HG03378 (cell line): Measurements from ENCODE around the gene ELF1.

Experiments used
- ATAC-seq: cut with Tn5 transposase; IDR thresholded peaks from one replicate; pipeline ENCODE4 v1.9.1; 2021; ENCODE audit warnings: mild to moderate bottlenecking, moderate library complexity; ENCODE audit not compliant: unreplicated experiment

The ELF1 gene

DNA sequence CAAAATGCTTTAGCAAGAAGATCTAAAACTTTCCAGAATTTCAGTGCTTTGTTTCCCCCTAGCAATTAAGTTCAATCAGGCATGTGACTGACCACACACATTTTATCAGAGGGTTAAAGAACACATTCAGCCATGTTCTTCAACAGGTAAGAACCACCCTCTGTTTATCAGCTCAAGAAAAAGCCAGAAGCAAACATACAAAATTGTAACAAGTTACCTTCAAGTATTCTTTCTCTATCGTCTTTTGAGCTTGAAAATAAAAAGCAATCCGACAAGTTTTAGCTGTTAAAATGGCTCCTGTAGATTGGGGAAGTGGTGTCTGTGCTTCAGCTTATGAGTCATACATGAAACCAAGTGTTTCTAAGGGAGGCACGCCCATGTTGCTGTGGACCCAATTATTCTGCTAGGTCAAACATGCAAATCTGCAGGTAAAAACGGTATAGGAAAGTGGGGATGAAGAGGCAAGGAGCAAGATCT, at the start of gene ELF1:
TSS of gene ELF1 (minus strand) at position 306 of the 477 bp plus-strand sequence. CDS start 37,262 bp downstream, outside the sequence.
- peak; percentile 92 for ATAC-seq

DNA sequence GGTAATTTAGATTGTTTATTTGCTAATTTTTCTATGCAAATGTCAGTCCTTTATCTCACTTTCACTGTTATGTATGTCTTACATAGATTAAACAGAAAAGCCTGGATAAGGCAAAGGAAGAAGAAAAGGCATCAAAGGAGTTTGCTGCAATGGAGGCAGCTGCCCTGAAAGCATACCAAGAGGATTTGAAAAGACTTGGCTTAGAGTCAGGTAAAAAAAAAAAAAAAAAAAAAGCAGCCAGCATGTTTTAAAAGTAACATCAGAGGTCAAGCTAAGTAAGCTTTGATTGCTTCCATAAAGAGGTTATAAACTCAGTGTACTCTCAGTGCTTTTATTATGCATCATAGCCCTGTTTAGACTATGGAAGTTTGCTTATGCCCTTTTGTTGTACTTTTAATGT, 46.0 kb upstream of the ELF1 start:
- ATAC-seq, result no peak

DNA sequence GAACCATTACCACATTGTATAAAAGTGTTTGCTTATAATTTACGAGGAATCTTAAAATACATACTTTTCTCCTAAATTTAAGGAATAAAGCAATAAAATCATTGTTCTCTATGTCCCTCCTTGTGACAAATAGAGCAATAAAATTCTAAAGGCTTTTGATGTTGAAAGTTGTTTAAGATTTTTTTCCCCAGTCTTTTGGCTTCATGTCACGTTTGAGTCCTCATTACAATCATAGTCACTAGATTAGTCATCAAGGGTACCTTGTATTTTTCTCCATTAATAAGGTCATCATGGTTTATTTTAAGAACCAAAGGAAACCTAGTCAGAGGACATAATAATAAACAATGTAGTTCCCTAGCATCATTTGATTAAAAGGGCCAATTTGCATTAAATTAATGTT, 45.4 kb upstream of the ELF1 start:
- ATAC-seq, result no peak

DNA sequence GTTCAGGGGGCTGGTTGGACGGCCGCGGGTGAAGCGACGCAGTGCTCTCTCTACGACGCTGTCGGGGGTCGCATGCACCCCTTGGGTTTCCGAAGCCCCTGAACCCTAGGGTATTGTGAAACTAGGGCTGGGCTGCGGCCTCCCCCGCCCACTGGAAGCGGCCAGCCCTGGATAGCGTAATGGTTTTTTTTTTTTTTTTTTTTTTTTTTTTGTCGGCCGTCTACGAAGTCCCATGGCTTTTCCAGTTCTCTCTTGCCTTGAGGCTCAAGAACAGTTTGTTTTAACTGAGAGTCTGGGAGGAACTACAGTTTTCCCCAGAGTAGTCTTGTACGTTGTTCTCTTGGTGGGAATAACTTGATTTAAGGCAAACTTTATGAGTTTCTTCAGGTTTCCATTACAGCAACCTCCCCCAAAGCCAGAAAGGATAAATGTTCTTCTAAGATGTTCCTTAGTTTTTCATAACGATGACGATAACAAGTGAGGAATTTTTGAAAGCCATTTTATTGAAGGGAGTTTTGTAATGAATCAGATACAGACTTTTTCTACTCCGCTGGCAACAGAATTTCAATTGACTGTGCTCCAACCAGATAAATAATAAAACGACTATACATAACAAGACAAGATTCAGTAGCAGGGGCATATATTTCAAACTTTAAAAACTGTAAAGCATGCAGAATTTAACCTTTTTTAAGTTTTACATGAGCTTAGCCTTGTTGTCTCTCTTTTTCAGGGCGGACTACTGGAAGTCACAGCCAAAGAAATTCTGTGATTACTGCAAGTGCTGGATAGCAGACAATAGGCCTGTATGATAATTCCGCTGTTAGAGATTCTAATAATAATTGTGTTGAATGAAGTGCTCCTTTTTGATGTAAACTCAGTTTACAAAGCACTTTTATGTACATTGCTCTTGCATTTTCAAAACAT, 43.1 kb upstream of the ELF1 start:
- ATAC-seq, result peak; percentile 37

DNA sequence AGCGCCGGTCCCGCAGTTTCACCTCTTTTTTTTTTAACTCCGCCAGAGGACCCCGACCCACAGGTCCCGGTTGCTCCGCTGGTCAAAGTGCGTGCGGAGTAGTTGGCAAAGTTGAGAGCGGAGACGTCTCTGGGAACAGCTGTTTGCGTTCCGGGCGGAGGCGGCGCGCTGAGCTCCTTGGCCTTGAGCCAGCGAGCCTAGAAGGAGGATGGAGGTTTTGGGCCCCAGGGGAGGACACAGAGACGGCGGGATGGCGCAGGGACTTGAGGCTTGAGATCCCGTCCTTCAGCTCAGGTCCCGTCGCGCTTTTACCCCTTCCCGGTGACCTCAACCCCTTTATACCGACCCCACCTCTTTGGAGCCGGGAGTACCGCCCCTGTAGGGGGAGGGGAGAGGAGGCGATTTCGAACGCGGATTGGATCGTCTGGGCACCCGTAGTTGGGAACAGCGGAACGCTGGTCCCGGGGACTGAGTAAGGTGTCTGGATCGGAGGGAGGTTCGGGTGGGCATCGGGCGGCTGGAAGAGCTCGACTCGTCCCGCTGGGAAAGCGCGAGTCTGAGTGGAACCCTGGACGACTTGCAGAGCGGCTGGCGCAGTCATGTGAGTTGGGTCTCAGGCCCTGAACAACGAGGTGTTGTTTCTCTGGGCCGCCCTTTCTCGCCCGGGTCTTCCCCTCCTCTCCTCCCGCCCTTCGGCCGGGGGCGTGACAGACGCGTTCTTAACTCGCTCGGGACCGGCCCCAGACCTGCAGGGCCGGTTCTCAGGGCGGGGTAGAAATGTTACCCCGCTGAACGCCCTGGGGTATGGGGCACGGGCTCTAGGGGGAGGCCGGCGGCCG, 42.2 kb upstream of the ELF1 start, which contains the start of gene WBP4:
TSS of gene WBP4 (plus strand) at position 435 of the 839 bp plus-strand sequence. CDS start at position 600, 165 bp downstream.
- peak; percentile 67 for ATAC-seq

DNA sequence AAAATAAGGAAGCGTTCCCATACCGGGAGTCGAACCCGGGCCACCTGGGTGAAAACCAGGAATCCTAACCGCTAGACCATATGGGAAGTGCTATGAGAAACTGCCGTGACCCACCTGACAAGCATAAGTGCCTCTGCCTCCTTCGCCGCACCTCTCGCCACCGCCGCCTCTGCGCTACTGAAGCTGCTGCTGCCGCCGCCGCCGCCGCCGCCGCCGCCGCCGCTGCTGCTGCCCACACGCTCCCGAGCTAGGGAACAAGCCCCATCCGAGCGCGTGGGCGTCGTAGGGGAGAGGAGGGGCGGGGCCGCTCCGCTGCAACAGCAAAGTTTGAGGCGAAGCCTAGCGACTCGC, 41.6 kb upstream of the ELF1 start:
- ATAC-seq, result peak; percentile 13

DNA sequence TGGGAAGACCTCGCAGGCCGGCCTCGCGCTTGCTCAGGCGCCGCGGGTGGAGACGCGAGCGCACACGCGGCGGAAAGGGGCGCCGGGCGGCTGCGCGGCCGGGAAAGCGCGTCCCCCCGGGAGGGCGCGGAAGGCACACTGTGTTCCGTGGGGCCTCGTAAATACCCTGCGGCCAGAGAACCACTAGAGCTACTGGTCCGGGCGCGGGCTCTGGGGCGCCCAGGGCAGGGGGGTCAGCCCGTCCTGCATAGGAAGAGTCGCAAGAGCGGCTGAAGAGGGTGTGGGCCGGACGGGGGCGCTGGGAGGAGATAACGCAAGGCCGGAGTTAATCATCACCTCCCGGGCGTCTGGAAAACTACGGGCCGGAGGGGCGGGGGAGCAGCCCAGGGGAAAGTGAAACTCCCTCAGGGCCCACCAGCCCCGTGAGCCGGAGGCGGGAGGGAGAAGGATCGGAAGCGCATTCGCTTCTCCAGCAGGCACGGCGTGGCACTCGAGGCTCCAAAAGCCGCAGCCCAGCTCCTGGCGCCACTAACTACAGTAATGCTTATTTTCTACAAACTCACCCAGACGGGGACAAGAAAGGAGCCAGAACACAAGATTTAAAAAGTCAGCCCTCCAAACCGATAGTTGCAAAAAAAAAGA, 41.1 kb upstream of the ELF1 start:
- ATAC-seq, result peak; percentile 41

DNA sequence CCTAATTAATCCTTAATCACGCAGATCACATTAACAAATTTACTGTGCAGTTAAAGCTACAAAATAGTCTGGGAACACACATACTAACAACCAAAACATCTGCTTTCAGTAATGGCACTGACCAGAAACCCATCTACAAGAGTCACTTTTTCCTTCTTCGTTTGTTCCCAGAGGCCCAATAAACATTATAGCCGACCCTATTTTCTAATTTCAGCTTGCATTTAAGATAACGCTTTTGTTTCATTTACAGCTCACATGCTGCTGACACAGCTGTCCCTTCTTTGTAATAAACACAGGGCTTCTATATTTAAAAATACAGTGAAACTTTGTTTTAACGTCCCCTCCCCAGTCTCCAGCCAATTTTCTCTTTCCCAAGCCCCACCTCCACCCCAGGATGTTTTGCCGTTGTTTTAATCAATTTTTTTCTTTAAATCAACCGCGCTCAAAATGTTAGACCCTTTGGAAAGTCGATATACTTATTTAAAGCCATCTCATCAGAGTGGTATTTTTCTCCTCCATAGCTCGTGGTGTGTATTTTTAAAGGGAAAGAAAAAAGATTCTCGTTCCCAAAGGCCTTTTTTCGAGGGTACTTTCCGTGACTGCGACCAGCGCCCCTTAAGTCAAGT, 40.5 kb upstream of the ELF1 start:
- no peak for ATAC-seq

DNA sequence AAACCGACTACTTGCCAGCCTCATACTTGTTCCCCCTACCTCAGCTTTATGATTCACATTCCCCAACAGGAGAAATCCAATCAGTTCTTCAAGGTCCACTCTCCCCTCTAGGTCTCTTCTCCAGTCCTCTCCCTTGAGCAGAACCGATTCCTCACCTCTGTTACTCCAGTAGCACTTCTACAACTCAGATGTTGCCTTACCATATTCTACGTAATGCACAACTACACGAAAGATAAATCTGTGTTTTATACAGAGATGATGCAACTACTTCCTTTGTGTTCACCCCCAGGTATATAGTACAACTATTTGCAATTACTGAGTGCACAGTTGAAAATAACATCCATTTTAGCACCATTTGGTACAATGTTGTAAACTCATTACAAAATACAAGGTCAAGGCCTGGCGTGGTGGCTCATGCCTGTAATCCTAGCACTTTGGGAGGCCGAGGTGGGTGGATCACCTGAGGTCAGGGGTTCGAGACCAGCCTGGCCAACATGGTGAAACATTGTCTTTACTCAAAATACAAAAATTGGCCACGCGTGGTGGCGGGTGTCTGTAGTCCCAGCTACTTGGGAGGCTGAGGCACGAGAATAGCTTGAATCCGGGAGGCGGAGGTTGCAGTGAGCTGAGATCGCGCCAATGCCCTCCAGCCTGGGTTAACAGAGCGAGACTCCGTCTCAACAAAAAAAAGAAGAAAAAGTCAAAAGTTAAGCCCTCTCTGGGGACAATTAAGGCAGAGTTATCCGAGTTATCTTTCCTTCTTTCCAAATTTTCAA, 39.4 kb upstream of the ELF1 start:
- ATAC-seq, result no peak

DNA sequence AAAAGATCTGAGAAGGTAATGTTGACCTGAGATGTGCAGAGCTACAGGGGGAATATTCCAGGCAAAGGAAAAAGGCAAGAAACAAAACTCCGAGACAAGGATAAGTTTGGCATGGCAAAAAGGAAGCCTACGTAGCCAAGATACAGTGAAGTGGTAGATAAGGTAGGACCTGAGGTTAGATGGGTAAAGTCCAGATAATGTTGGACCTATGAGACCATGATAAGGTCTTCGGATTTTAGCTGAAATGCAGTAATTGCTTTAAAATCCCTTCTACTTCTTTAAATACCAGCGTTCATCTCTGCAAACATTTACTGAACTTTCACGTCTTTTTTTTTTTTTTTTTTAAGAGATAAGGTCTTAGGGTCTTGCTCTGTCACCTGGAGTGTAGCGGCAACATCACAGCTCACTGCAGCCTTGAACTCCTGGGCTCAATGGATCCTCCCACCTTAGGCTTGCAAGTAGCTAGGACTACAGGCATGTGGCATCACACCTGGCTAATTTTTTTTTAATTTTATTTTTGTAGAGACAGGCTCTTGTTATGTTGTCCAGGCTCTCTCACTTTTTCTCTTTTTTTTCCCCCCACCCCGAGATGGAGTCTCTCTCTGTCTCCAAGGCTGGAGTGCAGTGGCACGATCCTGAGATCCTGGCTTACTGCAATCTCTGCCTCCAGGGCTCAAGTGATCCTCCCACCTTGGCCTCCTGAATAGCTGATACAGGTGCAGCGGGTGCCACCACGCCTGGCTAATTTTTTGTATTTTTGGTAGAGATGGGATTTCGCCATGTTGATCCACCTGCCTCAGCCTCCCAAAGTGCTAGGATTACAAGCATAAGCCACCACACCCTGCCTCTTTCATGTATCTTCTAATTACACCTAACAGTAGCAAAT, 38.0 kb upstream of the ELF1 start:
- ATAC-seq, result no peak

DNA sequence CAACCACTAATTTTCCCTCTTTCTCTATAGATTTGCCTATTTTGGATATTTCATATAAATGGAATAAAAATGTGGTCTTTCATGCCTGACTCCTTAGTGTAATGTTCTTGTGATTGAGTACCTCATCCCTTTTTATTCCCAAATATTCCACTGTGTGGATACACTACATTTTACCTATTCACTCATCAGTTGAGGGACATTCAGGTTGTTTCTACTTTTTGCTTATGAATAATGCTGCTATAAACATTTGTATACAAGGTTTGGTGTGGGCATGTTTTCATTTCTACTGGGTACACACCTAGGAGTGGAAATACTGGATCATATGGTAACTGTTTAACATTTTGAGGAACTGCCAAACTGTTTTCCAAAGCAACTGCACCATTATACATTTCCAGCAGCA, 37.1 kb upstream of the ELF1 start:
- ATAC-seq, result no peak

DNA sequence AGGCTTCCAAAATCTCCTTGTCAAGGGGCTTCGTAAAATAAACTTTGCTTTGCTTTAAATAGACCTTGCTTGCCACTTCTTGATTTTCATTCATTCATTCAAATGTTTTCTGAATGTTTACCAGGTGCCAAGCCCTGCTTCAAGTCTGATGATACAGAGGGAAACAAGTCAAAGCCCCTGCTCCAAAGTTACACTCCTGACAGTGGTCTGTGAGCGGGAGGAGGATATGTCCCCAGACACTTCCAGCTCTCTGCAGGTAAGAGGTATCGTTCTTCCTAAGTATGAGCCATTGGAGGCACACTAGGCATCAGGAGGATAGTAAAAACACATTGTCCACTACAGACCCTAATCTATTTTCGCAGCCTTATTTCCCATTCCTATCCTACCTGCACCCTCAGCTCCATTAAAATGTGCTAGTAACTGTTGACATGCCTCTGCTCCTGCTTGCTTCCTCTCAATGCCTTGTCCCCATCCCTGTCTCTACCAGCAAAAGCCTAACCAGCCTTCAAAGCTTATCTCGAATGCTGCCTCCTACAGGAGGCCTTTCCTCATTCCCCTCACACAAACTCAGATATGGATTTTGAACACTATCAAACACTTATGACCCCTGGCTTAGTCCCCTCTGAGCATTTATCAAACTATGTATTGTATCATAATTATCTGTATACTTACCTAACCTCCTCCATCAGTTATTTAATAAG, 36.0 kb upstream of the ELF1 start:
- no peak for ATAC-seq

DNA sequence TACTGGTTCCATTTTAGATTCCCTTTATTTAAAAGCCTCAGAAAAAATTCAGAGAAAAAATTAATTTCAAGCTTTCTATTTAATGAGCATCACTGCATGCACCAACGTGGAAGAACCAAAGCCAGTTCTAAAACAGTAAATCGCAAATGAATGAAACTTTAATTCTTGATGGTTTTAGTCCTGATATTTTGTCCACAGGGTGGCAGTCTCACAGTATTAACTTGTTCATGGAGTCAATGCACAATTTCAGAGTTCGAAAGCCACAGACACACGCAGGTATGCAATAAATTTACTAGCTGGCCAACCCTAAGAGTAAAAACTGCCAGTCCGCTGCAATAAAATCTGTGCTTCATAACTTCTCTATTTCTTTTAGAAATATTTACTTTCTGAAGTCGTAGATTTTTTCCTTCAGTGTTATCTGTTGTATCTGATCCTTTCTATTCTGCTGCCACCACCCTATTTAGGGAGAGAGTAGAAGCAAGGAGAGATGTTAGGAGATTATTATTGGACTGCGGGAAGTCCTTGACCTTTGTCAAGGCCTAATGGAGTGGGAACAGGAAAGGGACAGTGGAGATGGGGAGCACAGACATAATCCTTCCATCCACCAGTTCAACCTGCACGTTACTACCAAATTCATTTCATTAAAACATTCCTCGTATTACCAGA, 35.2 kb upstream of the ELF1 start:
- no peak for ATAC-seq

DNA sequence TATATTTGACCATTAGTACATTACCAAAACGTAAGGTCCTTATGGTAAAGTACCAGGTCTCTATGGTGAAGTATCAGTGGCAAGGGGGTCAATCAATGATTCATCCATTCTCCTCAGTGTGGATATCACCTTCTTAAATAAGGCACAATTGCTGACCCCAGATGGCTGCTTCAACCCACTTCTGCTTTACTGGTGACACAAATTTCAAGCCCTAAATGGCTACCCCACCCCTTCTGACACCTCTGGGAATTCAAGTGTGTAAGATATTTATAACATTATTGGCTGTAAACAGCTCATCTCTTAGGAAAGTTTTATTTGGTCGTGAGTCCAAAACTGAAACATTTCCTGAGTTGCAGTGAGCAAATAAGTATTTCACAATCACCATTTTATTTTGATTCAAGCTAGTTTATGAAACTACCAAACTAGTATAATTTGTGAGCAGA, 34.3 kb upstream of the ELF1 start:
- peak; percentile 80 for ATAC-seq

DNA sequence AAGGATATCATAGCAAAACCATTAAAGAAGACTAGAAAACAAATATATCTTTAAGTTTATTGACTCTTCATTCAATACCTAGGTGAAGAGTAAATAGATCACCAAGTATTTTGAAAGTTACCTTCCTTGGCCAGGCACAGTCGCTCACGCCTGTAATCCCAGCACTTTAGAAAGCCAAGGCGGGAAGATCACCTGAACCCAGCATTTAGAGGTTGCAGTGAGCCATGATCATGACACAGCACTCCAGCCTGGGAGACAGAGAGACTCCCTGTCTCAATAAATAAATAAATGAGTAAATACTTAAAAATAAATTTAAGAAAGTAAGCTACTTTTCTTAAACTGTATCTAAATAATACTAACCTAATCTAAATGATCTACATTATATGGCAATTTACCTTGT, 33.3 kb upstream of the ELF1 start:
- ATAC-seq, result no peak

DNA sequence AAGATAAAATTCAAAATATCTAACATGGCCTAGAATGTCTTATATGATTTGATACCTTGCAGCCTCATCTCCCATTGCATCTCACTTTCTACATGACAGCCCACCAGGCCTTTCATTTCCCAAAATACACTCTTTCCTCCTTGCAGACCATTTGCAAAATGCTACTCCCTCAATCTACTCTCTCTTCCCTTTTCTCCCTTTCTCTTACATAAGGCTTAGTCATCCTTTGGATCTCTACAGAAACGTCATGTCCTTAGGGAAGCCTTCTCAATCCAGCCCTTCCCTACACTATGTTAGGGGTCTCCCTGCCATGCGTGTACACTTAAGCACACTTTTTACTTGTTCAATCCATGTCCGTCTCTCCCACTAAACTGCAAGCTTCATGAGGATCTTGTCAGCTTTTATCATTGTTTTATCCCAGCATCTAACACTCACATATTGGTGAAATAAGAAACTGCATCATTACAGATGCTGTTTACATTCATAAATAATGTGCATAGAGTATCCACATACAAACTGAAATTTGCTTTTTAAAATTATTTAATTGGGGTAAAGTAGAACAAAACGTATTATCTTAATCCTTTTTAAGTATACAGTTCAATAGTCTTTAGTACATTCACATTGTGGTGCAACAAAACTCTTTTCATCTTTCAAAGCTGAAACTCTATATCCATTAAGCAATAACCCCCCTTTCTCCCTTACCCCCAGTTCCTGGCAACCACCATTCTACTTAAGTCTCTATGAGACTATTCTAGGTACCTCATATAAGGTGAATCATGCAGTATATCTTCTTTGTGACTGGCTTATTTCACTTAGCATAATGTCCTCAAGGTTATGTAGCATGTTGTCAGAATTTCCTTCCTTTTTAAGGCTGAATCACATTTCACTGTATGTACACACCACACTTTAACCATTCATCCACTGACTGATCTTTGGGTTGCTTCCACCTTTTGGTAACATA, 30.6 kb upstream of the ELF1 start:
- ATAC-seq, result no peak

DNA sequence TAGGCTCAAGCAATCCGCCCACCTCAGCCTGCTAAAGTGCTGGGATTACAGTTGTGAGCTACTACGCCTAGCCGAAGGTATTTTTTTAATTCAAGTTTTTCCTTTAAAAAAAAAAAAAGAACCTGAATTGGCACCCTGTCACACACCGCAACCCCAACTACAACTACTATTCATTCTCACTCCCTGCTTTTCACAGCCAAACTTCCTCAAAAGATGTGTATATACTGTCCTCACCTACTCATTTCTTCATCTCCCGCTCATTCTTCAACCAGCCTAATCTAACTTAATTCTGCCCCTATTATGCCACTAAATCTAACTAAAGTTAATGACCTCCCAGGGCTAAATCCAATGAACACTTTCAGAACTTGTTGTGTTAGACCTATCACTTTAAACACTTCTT, 29.5 kb upstream of the ELF1 start:
- no peak for ATAC-seq
